ENCODE measurements around the gene FBXO39. TPM values are rescaled to one million over a fixed set of nuclear protein-coding genes. Genes with fewer than 3 reads are reported as not detected.

FBXO39 gene
- total RNA-seq, 1 donor from 2014 or later, result not detected

- no peak overlapping the region for H3K27ac Mint-ChIP-seq
- no peaks in the 10 kb centered on the region for H3K36me3 Mint-ChIP-seq
- H3K9me3 Mint-ChIP-seq, result no peaks in the 10 kb centered on the region
- H3K4me1 Mint-ChIP-seq, result no peaks in the 10 kb centered on the region
- H3K4me3 Mint-ChIP-seq, result no peak overlapping the region
- H3K27me3 Mint-ChIP-seq (ENCODE audit: low read depth), result peaks cover 75% of the 10 kb centered on the region
- DNase-seq (ENCODE audit: low spot score in 2 of 2, unreplicated experiment in 2 of 2), result no peak
- no peak for TF ChIP-seq CTCF (IDR thresholded peaks at IDR 0.05; ENCODE audit: unreplicated experiment)
Measured at GRCh38 chr17:6793748-6794493, 17.9 kb downstream of the FBXO39 start.

- DNase-seq (ENCODE audit: low spot score in 2 of 2, unreplicated experiment in 2 of 2), result no peak
- Mint-ChIP-seq H3K4me1 (no peaks in the 10 kb centered on the region), H3K4me3 (no peak overlapping the region), H3K27ac (no peak overlapping the region), H3K27me3 (ENCODE audit: low read depth) (peaks cover 70% of the 10 kb centered on the region), H3K36me3 (no peaks in the 10 kb centered on the region), H3K9me3 (no peaks in the 10 kb centered on the region)
- TF ChIP-seq CTCF (IDR thresholded peaks at IDR 0.05; ENCODE audit: unreplicated experiment), result no peak
Measured at GRCh38 chr17:6796017-6796886, 20.2 kb downstream of the FBXO39 start.

GRCh38 chr17:6796887-6797490, 21.0 kb downstream of the FBXO39 start:
- H3K4me3 Mint-ChIP-seq, result no peak overlapping the region
- no peak for TF ChIP-seq CTCF (IDR thresholded peaks at IDR 0.05; ENCODE audit: unreplicated experiment)
- no peak for DNase-seq (ENCODE audit: low spot score in 2 of 2, unreplicated experiment in 2 of 2)
- H3K4me1 Mint-ChIP-seq, result no peaks in the 10 kb centered on the region
- no peak overlapping the region for H3K27ac Mint-ChIP-seq
- H3K9me3 Mint-ChIP-seq, result no peaks in the 10 kb centered on the region
- no peaks in the 10 kb centered on the region for H3K36me3 Mint-ChIP-seq
- H3K27me3 Mint-ChIP-seq (ENCODE audit: low read depth), result peaks cover 66% of the 10 kb centered on the region

- no peak for DNase-seq (ENCODE audit: low spot score in 2 of 2, unreplicated experiment in 2 of 2)
- Mint-ChIP-seq H3K9me3 (no peaks in the 10 kb centered on the region), H3K36me3 (no peaks in the 10 kb centered on the region), H3K4me1 (no peaks in the 10 kb centered on the region), H3K27me3 (ENCODE audit: low read depth) (peaks cover 58% of the 10 kb centered on the region), H3K27ac (no peak overlapping the region), H3K4me3 (no peak overlapping the region)
- no peak for TF ChIP-seq CTCF (IDR thresholded peaks at IDR 0.05; ENCODE audit: unreplicated experiment)
Measured at GRCh38 chr17:6797718-6798351, 21.8 kb downstream of the FBXO39 start.

- DNase-seq (ENCODE audit: low spot score in 2 of 2, unreplicated experiment in 2 of 2), result no peak
- Mint-ChIP-seq H3K4me1 (no peaks in the 10 kb centered on the region), H3K4me3 (no peak overlapping the region), H3K27ac (no peak overlapping the region), H3K9me3 (no peaks in the 10 kb centered on the region), H3K27me3 (ENCODE audit: low read depth) (peaks cover 47% of the 10 kb centered on the region), H3K36me3 (no peaks in the 10 kb centered on the region)
- no peak for TF ChIP-seq CTCF (IDR thresholded peaks at IDR 0.05; ENCODE audit: unreplicated experiment)
Measured at GRCh38 chr17:6799738-6800137, 23.7 kb downstream of the FBXO39 start.

All from mesothelial cell of epicardium (in vitro differentiated cells).